NCI-H146 (cell line): ENCODE data around the gene ITSN1.

Experiments
- DNase-seq: peaks from one replicate; lab custom pipeline; 2025; lab: John Stamatoyannopoulos, UW

Gene ITSN1

DNA sequence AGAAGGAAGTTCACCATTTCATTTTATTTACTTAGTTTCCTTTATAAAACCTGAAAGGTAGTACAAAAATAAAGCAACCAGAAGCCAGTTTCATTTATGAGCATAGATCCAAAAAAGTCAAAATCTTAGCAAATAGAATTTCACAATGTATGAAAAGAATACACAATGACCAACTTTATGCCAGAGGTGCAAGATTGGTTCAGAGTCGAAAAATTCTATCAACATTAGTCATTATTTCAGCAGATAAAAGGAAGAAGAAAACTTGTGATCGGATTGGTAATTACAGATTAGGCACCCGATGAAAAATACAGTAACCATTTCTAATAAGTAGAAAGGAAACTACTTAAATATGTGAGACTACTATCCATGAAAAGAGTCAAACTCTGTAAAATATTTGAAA is 89.1 kb downstream of the ITSN1 start:
- no peak for DNase-seq

DNA sequence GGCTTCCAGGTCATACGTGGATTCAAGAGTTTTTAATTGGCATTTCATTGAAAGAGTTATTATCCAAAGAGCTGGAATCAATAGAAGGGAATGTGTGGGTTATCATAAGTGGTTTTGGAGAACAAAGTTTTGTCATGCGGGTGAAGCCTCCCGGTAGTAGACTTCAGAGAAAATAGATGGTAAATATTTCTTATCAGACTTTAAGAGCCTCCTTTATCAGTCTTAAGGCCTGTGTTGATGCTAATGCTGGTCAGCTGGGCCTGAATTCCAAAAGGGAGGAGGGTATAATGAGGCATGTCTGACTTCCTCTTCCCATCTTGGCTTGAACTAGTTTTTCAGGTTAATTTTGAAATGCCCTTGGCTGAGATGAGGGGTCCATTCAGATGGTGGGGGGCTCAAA is 89.7 kb downstream of the ITSN1 start:
- DNase-seq = no peak

DNA sequence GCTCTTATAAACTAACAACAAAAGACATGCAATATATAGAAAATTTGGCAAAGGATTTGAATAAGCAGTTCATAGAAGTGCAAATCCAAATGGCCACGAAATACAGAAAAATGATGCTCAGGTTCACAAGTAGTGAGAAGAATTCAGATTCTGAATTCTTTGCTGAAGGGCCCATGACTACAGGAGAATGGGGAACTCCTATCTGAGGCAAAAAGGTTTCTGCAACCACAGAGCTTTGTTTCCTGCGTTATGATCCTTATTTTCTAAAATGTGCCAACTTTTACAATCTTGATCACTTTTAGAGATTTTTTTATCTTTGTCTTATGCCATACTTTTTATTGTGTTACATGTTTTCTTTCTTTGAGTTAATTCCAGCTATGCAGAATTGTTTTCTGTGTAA is 91.3 kb downstream of the ITSN1 start:
- no peak for DNase-seq

DNA sequence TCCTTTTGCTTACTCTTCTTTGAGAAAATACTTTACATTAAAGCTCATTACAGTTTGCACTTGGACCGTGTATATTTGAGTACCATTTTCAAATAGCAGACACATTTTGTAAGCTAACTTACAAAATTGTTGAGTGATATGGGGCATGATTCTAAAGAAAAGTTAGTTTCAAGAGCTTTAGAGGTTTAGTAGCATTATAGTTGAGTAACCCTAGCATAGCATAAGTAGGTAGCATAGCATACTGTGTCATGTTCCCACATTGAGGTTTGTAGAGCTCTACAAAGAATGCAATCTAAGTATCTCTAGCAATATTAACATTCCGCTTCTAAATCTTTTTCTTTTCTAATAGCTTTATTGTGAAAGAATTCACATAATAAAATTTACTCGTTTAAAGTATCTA is 92.0 kb downstream of the ITSN1 start:
- no peak for DNase-seq

DNA sequence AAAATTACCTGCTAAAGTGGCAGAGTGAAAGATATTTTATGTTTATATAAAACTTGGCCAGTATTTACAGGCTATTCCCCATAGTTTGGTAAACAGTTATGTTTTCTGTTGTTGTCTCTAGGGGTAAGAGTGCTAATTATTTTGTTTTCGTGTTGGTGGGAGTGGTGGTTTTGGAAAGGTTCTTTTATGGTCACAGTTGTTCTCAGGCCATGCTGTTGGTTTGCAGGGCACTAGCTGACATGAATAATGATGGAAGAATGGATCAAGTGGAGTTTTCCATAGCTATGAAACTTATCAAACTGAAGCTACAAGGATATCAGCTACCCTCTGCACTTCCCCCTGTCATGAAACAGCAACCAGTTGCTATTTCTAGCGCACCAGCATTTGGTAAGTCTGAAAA is 92.5 kb downstream of the ITSN1 start:
- no peak for DNase-seq

DNA sequence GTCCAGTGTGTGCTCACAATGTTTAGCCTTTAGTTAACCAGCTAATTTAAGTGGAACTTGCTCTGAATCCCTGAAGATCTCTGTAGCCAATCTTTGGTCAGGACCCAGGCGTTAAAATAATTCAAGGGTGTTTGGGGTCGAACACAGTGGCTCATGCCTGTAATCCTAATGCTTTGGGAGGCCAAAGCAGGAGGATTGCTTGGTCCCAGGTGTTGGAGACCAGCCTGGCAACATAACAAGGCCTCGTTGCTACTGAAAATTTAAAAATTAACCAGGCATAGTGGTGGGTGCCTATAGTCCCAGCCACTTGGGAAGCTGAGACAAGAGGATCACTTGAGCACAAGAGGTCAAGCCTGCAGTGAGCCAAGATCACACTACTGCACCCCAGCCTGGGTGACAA is 94.3 kb downstream of the ITSN1 start:
- DNase-seq = no peak

DNA sequence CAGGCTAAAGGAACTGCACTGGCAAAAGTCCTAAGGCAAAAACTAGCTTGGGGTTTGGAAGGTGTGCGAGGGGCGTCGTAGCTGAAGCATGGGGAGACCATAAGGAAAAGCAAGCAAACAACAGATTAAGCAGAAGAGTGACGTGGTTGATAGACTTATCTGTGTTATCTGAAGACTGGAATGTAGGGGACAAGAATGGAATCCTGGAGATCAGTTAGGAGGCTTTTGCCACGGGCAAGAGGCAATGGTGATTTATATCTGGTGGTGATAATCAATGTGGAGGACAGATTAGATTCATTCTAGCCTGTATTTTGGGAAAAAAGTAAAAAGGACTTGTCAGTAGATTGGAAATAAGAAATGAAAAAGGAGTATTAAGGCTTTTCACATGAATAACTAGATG is 97.4 kb downstream of the ITSN1 start:
- no peak for DNase-seq

DNA sequence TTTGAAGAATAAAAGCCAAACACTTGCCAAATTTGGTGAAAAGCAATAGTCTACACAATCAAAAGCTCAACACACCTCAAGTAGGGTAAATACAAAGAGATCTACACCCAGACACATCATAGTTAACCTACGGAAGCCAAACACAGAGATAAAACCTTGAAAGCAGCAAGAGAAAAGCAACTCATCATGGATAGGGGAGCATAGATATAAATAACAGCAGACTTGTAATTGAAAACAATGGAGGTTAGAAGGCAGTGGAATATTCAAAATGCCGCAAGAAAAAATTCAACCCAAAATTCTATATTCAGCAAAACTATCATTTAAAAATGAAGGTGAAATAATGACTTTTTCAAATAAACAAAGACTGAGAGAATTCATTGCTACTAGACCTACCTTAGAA is 105.1 kb downstream of the ITSN1 start:
- no peak for DNase-seq

DNA sequence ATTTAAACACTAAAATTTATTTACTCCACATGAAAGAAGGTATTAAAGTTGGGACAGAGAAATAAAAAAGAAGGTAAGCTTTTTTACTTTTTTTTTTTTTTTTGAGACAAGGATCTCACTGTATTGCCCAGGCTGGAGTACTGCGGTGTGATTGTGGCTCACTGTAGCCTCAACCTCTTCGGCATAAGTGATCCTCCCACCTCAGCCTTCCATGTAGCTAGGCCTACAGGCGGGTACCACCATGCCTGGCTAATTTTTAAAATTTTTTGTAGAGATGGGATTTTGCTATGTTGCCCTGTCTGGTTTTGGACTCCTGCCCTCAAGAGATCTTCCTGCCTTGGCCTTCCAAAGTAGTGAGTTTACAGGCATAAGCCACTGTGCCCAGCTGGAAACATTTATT is 106.6 kb downstream of the ITSN1 start:
- no peak for DNase-seq

DNA sequence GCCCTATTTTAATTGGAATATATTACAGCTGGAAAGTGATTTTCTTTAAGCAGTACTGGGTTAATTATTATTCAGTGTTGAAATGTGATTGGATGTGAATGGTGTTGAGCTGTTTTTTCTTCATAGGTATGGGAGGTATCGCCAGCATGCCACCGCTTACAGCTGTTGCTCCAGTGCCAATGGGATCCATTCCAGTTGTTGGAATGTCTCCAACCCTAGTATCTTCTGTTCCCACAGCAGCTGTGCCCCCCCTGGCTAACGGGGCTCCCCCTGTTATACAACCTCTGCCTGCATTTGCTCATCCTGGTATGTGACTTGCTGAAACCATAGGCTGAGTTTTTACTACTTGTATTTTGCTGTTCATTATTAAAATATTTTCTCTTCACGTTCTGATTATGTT is 107.7 kb downstream of the ITSN1 start:
- DNase-seq = no peak

DNA sequence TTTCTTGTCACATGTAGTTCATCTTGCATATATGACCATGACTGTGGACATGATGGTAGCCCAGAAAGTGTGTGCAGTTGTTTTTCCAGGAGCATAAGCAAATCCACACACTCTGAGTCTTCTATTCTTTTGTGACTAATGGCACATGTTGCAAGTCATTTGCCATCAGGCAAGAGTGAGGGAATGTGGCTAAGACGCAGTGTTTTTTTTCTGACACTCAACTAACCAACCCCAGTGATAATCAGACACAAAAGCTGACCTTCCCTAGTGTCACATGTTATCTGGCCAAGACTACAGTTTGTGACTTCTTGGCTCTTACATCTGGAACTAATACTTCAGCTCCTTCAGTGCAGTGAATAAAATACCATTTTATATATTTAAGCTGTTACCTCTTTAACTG is 108.8 kb downstream of the ITSN1 start:
- no peak for DNase-seq

DNA sequence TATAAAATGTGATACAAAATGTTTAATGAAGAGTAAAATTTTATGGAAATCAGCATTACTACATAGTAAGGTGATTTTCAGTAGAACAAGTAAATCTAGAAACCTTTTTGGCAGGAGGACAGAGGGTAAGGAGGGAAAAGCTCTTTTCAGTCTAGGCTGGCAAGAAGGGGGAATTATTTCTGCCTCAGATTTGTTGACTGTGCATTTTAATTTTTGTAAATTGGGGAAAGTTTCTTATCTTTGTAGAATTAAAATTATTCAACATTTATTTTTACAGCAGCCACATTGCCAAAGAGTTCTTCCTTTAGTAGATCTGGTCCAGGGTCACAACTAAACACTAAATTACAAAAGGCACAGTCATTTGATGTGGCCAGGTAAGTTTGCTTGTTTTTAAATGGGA is 109.2 kb downstream of the ITSN1 start:
- DNase-seq = no peak

DNA sequence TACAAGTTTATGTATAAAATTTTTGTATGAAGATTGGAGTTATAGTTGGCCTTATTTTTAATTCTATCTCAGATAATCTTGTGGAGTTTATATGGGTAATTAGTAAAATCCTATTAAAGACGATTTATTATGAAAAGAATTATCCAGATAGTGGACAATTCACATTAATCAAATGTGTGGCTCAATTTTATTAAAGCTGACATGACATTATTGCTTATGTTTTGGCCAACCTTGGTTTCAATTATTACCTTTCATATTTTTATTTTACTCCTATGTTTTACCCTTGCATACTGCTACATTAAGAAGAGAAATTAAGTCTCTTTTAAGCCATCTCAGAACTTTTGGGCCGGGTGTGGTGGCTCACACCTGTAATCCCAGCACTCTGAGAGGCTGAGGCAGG is 110.0 kb downstream of the ITSN1 start:
- DNase-seq = no peak

DNA sequence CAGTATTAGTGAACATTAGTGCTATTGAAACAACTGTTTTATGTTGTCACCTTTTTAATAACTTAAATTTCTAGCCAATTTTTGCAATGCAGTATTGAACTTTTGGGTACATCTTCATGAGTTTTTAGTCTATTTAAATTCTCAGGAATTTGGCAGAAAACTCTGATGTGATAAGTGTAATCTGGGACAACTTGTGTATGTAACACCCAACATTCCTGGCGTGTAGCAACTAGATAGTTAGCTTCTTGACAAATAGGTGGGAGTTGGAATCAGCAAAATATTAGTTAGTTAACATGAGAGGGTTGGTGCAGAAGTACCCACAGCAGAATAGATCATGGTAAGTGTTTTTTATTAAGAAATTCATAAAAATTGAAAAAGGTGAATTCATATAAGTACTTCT is 111.6 kb downstream of the ITSN1 start:
- DNase-seq = no peak

DNA sequence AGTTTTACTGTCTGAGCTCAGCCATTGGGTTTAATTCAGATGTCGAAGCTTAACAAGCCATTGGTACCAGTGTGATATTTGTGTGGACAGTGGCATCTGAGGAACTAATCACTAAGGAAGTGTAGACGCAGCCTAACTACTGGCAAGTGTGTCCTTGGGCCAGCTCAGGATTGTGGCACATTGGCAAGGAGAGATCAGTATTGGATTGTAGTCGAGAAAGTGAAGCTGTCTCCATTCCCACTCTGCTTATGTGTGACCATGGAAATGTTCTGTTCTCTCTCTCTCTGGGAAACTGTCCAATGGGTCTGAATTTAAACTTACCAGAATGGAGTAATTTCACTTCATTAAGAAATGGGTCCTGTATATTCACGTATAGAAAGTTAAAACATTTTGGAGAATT is 112.2 kb downstream of the ITSN1 start:
- DNase-seq = no peak

DNA sequence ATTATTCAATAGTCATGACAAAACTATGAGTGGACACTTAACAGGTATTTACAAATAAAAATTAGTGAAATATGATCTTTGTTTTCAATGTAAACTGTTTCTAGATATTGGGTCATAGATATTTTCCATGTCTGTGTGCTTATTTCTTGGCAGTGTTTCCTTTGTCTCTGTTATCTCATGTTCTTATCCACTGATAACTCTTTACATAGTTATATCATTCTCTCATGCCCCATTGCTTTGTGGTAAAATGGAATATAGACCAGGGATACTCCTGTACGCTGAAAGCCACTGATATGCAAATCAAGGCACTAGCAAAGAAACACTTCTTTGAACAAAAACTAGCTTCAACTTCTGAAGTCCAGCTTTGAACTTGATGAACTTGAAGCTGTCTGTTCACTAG is 113.1 kb downstream of the ITSN1 start:
- DNase-seq = no peak

DNA sequence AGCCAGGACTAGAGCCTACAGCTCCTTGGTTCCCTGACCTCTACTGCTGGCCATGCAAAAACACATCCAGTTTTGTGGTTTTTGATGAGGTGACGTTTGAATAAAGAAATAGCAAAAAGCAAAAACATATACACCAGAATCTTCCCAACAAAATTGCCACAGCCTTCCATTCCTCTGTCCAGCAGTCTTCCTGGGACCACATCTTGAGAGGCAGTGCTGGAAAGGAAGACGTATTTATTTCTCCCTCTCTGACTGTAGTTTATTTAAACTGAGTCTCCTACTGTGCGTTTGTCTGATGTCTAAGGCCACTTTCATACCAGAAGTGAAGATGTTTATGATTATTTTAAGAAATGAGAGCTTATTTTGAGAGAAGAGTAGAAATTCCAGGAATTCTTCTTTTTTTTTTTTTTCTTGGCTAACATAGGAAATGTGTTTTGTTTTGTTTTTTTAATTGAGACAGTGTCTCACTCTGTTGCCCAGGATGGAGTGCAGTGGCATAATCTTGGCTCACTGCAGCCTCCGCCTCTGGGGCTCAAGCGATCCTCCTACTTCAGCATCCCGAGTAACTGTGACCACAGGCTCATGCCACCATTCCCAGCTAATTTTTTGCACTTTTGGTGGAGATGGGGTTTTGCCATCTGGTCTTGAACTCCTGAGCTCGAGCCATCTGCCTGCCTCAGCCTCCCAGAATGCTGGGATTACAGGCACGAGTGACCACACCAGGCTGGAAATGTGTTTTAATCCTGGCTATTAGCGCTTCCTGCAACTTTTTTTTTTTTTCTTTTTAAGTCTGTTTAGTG is 118.5 kb downstream of the ITSN1 start:
- DNase-seq = no peak

DNA sequence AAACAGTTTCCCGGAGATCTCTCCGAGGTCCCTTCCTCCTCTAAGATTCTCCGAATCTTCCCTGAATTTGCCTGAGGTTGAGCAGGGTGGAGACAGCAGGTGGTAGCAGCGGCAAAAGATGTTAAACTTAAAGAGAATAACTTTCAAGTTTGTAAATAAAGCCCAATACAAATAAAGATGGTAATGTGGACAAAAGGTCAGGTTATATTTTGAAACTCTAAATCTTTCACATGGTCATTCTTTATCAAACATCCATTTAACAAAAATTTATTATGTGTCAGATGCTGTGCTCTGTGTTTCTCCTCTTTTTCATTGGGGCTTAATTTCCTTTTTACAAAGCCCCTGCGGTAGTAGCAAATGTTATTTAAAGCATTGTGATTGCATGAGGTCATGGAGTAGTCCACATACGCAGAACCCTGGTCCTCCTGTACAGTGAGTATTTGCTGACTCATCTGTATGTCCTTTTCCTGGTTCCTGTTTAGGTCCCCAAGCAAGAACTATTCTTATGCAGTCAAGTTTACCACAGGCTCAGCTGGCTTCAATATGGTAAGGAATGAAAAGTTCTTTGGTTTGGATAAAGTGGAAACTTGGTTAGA is 119.2 kb downstream of the ITSN1 start:
- no peak for DNase-seq

DNA sequence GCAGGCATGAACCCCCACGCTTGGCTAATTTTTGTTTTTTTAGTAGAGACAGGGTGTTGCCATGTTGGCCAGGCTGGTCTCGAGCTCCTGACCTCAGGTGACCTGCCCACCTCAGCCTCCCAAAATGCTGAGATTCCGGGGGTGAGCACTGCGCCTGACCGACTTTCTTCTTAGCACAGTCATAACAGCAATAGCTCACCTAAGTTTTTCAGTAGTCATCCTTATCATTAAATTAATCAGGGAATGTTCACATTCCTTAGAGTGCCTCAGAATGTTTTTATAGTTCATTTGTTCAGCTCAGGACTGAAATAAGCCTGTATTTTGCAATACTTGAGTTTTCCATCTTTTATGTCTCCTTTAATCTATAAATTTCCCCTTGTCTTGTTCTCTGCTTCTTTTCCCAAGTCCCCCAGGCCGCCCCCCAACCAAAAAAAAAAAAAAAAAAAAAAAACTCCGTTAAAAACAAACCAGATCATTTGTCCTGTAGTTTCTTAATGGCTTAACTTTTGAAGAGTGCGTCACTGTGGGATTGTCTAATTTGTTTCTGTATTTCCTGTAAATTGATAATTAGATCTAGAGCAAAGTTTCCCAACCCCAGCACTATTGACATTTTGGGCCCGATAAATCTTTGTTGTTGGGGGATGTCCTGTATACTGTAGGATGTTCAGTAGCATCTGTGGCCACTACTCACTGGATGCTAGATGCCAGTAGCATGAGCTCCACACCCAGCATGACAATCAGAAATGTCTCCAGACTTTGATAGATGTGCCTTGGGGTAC is 120.7 kb downstream of the ITSN1 start:
- no peak for DNase-seq

DNA sequence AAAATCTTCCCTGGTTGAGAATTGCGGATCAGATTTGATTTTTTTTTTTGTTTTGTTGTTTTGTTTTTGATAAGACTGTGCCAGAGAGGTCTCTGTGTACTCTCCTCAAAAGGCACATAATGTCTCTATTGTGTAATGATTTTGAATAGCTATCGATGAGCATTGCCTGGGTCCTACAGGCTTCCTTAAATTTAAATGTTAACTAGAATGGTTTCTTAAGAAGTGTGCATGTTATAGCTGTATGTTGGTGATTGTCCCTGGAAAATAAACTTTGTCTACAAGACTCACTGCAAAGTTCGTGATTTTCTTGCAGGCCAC is 121.2 kb downstream of the ITSN1 start:
- no peak for DNase-seq

DNA sequence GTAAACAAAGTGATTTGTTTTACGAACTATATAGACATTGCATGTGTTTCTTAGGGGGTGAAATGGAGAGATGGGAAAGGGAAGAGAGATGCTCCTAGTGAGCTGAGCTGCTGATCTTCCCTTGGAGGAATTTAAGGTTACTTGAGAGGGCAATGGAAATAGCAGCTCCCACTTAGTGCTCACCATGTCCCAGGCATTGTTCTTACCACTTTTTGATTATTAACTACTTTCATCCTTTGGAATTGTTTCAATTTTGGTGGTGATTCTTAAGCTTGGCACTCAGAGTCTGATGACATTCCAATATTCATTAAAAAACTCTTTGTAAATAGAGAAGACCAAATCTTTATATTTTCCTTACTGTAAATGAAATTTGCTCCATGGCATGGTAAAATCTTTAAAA is 124.9 kb downstream of the ITSN1 start:
- no peak for DNase-seq

DNA sequence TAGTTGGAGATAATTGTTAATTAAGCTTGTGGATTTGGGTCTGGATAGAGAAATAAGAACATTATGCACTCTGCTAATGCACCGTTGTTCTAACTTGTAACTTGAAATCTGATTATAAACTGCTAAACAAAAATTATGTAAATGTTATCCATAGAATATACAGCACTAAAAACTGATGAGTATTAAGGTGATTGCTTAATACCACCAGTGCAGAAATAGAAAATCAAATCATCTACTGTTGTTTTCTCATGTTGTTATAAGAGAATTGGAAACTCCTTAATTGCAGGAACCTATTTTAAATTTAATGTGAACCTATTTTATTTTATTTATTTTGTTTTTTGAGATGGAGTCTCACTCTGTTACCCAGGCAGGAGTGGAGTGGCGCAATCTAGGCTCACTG is 125.7 kb downstream of the ITSN1 start:
- DNase-seq = no peak

DNA sequence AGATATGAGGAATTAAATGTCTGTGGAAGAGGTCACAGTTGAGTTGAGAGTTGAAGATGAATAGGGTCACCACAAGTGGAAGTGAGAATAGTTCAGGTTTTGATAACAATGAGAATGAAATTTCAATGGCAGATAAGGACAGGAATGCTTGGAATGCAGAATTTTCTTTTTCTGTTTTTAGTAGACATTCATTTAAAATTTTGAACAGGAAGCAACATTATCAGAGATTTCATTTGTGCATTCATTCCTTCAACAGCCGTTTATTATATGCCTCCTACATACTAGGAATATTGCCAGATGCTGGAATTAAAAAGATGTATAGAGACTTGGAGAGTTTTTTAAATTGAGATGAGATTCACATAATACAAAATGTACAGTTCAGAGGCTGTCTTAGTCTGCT is 126.8 kb downstream of the ITSN1 start:
- DNase-seq = no peak

DNA sequence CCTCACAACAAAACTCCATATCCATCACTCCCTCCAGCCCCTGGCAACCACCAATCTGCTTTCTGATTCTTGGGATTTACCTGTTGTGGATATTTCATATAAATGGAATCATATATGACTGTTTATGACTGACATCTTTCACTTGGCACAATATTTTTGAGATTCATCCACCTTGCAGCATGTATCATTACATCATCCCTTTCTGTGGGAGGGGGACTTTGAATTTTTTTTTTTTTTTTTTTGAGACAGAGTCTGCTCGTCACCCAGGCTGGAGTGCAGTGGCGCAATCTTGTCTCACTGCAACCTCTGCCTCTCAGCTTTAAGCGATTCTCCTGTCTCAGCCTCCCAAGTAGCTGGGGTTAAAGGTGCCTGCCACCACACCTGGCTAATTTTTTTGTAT is 128.2 kb downstream of the ITSN1 start:
- no peak for DNase-seq
